ENCODE measurements around the gene CTNNAL1.

DNA sequence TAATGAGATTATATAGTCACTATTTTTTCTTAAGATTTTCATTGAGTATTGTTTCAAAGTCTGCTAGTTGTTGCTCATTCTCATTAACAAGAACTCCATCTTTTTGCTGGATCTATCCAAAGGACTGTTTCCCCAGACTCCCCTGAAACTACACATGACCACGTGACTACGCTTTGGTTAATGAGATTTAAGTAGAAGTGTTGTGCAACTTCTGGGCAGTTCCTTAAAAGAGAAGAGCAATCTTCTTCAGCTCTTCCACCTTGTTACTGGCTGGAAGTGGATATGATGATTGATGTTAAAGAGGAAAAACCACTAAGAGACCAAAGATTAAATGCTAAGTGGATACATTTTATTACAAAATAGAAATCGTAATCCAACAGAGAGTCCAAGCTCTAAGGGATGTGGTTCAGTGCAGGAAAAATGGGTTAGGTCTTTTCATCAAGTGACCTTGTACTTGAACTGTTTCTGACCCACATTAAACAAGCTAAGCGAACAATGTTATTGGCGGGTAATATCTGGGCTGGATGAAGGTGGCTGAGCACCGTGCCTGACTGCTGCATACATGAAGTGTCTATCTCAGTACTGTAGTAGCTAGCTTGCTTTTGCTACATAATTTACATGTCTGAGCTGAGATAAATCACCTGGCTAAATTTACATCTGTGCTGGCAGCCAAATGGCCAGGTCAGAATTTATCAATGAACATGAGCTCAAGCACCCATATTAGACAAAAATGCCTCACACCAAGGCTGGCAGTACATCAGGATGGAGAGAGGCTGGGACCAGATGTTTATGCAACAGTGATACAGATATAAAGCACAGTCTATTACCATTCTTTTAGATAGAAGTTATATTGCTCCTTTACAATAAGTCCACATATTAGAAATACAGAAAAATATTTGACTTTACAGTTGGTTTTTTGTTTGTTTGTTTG, 7.5 kb upstream of the CTNNAL1 start:
- TF ChIP-seq, protein P1, sequence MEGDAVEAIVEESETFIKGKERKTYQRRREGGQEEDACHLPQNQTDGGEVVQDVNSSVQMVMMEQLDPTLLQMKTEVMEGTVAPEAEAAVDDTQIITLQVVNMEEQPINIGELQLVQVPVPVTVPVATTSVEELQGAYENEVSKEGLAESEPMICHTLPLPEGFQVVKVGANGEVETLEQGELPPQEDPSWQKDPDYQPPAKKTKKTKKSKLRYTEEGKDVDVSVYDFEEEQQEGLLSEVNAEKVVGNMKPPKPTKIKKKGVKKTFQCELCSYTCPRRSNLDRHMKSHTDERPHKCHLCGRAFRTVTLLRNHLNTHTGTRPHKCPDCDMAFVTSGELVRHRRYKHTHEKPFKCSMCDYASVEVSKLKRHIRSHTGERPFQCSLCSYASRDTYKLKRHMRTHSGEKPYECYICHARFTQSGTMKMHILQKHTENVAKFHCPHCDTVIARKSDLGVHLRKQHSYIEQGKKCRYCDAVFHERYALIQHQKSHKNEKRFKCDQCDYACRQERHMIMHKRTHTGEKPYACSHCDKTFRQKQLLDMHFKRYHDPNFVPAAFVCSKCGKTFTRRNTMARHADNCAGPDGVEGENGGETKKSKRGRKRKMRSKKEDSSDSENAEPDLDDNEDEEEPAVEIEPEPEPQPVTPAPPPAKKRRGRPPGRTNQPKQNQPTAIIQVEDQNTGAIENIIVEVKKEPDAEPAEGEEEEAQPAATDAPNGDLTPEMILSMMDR (IDR thresholded peaks at IDR 0.05; ENCODE audit: extremely low read depth in 1 of 2, insufficient read depth in 1 of 2, low read depth in 1 of 2, low read length in 2 of 2): no peak
- TF ChIP-seq POLR2A (IDR thresholded peaks at IDR 0.05; ENCODE audit: low read depth, low read length) (no peak), EZH2 (IDR thresholded peaks at IDR 0.05; ENCODE audit: borderline replicate concordance, low read depth, low read length, severe bottlenecking) (no peak), POLR2AphosphoS5 (IDR thresholded peaks at IDR 0.05; ENCODE audit: insufficient read depth, low read depth, low read length) (no peak), MYC (IDR thresholded peaks at IDR 0.05; ENCODE audit: low read depth, low read length) (no peak), JUN (IDR thresholded peaks at IDR 0.05; ENCODE audit: borderline replicate concordance, insufficient read depth, insufficient read length, low read depth) (no peak), FOS (IDR thresholded peaks at IDR 0.05; ENCODE audit: borderline replicate concordance, insufficient read depth, low read length) (no peak), GATA2 (IDR thresholded peaks at IDR 0.05; ENCODE audit: insufficient read depth, insufficient read length, low read depth, low read length) (no peak)
- TF ChIP-seq, protein P2, sequence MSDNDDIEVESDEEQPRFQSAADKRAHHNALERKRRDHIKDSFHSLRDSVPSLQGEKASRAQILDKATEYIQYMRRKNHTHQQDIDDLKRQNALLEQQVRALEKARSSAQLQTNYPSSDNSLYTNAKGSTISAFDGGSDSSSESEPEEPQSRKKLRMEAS (IDR thresholded peaks at IDR 0.05; ENCODE audit: insufficient read depth, insufficient read length): no peak
